ENCODE data around the gene SMPD4. TPM values are rescaled to one million over a fixed set of nuclear protein-coding genes. Genes with fewer than 3 reads are reported as not detected.

SMPD4 gene
- total RNA-seq, 1 experiment from 2014 or later: 95.8 TPM

DNA sequence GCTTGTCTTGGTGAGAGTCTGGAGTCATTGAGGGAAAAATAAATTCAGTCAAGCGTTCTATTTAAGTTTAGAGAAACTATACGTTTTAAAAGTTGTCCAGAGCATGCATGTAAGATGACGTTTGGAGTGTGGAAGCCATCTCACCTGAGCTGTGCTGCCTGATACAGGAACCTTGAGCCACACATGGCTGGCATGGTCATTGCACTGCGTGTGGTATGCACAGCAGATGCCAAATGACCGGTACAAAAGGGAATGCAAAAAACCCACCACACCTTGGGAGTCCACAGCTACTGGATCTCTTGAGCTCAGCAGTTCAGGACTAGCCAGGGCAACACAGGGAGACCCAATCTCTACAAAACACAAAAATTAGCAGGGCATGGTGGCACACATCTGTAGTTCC is 5.0 kb upstream of the SMPD4 start:
- H3K27me3 Mint-ChIP-seq (ENCODE audit: low read depth): no peaks in the 10 kb centered on the region
- no peak for TF ChIP-seq FOXK1 (CRISPR knock-in tag; IDR thresholded peaks at IDR 0.05)
- TF ChIP-seq, protein P1, sequence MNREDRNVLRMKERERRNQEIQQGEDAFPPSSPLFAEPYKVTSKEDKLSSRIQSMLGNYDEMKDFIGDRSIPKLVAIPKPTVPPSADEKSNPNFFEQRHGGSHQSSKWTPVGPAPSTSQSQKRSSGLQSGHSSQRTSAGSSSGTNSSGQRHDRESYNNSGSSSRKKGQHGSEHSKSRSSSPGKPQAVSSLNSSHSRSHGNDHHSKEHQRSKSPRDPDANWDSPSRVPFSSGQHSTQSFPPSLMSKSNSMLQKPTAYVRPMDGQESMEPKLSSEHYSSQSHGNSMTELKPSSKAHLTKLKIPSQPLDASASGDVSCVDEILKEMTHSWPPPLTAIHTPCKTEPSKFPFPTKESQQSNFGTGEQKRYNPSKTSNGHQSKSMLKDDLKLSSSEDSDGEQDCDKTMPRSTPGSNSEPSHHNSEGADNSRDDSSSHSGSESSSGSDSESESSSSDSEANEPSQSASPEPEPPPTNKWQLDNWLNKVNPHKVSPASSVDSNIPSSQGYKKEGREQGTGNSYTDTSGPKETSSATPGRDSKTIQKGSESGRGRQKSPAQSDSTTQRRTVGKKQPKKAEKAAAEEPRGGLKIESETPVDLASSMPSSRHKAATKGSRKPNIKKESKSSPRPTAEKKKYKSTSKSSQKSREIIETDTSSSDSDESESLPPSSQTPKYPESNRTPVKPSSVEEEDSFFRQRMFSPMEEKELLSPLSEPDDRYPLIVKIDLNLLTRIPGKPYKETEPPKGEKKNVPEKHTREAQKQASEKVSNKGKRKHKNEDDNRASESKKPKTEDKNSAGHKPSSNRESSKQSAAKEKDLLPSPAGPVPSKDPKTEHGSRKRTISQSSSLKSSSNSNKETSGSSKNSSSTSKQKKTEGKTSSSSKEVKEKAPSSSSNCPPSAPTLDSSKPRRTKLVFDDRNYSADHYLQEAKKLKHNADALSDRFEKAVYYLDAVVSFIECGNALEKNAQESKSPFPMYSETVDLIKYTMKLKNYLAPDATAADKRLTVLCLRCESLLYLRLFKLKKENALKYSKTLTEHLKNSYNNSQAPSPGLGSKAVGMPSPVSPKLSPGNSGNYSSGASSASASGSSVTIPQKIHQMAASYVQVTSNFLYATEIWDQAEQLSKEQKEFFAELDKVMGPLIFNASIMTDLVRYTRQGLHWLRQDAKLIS (CRISPR knock-in tag; IDR thresholded peaks at IDR 0.05; ENCODE audit: borderline replicate concordance): no peak
- TF ChIP-seq, protein P2, sequence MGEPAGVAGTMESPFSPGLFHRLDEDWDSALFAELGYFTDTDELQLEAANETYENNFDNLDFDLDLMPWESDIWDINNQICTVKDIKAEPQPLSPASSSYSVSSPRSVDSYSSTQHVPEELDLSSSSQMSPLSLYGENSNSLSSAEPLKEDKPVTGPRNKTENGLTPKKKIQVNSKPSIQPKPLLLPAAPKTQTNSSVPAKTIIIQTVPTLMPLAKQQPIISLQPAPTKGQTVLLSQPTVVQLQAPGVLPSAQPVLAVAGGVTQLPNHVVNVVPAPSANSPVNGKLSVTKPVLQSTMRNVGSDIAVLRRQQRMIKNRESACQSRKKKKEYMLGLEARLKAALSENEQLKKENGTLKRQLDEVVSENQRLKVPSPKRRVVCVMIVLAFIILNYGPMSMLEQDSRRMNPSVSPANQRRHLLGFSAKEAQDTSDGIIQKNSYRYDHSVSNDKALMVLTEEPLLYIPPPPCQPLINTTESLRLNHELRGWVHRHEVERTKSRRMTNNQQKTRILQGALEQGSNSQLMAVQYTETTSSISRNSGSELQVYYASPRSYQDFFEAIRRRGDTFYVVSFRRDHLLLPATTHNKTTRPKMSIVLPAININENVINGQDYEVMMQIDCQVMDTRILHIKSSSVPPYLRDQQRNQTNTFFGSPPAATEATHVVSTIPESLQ (CRISPR knock-in tag; IDR thresholded peaks at IDR 0.05): no peak
- TF ChIP-seq, protein P3, sequence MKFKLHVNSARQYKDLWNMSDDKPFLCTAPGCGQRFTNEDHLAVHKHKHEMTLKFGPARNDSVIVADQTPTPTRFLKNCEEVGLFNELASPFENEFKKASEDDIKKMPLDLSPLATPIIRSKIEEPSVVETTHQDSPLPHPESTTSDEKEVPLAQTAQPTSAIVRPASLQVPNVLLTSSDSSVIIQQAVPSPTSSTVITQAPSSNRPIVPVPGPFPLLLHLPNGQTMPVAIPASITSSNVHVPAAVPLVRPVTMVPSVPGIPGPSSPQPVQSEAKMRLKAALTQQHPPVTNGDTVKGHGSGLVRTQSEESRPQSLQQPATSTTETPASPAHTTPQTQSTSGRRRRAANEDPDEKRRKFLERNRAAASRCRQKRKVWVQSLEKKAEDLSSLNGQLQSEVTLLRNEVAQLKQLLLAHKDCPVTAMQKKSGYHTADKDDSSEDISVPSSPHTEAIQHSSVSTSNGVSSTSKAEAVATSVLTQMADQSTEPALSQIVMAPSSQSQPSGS (CRISPR knock-in tag; IDR thresholded peaks at IDR 0.05; ENCODE audit: borderline replicate concordance, low read depth): no peak
- TF ChIP-seq ZNF423 (CRISPR knock-in tag; IDR thresholded peaks at IDR 0.05): no peak
- TF ChIP-seq, protein P4, sequence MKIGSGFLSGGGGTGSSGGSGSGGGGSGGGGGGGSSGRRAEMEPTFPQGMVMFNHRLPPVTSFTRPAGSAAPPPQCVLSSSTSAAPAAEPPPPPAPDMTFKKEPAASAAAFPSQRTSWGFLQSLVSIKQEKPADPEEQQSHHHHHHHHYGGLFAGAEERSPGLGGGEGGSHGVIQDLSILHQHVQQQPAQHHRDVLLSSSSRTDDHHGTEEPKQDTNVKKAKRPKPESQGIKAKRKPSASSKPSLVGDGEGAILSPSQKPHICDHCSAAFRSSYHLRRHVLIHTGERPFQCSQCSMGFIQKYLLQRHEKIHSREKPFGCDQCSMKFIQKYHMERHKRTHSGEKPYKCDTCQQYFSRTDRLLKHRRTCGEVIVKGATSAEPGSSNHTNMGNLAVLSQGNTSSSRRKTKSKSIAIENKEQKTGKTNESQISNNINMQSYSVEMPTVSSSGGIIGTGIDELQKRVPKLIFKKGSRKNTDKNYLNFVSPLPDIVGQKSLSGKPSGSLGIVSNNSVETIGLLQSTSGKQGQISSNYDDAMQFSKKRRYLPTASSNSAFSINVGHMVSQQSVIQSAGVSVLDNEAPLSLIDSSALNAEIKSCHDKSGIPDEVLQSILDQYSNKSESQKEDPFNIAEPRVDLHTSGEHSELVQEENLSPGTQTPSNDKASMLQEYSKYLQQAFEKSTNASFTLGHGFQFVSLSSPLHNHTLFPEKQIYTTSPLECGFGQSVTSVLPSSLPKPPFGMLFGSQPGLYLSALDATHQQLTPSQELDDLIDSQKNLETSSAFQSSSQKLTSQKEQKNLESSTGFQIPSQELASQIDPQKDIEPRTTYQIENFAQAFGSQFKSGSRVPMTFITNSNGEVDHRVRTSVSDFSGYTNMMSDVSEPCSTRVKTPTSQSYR (CRISPR knock-in tag; IDR thresholded peaks at IDR 0.05): no peak
- TF ChIP-seq, protein P5, sequence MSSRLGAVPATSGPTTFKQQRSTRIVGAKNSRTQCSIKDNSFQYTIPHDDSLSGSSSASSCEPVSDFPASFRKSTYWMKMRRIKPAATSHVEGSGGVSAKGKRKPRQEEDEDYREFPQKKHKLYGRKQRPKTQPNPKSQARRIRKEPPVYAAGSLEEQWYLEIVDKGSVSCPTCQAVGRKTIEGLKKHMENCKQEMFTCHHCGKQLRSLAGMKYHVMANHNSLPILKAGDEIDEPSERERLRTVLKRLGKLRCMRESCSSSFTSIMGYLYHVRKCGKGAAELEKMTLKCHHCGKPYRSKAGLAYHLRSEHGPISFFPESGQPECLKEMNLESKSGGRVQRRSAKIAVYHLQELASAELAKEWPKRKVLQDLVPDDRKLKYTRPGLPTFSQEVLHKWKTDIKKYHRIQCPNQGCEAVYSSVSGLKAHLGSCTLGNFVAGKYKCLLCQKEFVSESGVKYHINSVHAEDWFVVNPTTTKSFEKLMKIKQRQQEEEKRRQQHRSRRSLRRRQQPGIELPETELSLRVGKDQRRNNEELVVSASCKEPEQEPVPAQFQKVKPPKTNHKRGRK (CRISPR knock-in tag; IDR thresholded peaks at IDR 0.05; ENCODE audit: borderline replicate concordance): no peak
- TF ChIP-seq, protein P6, sequence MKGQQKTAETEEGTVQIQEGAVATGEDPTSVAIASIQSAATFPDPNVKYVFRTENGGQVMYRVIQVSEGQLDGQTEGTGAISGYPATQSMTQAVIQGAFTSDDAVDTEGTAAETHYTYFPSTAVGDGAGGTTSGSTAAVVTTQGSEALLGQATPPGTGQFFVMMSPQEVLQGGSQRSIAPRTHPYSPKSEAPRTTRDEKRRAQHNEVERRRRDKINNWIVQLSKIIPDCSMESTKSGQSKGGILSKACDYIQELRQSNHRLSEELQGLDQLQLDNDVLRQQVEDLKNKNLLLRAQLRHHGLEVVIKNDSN (CRISPR knock-in tag; IDR thresholded peaks at IDR 0.05): no peak
- no peak for TF ChIP-seq GRHL2 (CRISPR knock-in tag; IDR thresholded peaks at IDR 0.05; ENCODE audit: insufficient replicate concordance, severe bottlenecking)
- TF ChIP-seq, protein P7, sequence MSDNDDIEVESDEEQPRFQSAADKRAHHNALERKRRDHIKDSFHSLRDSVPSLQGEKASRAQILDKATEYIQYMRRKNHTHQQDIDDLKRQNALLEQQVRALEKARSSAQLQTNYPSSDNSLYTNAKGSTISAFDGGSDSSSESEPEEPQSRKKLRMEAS (CRISPR knock-in tag; IDR thresholded peaks at IDR 0.05): no peak
- TF ChIP-seq NR2C2 (CRISPR knock-in tag; IDR thresholded peaks at IDR 0.05): no peak
- TF ChIP-seq PRRX2 (CRISPR knock-in tag; IDR thresholded peaks at IDR 0.05): no peak
- TF ChIP-seq GTF2I (CRISPR knock-in tag; conservative IDR thresholded peaks at IDR 0.05): no peak
- no peak overlapping the region for H3K4me3 Mint-ChIP-seq
- ATAC-seq (no peak), DNase-seq (ENCODE audit: low spot score) (no peak)
- H3K27ac Mint-ChIP-seq: no peak overlapping the region
- H3K36me3 Mint-ChIP-seq: no peaks in the 10 kb centered on the region
- no peaks in the 10 kb centered on the region for H3K9me3 Mint-ChIP-seq
- H3K4me1 Mint-ChIP-seq: peaks cover 7% of the 10 kb centered on the region
- ChIA-PET CTCF (no interaction called here), POLR2A (no interaction called here)

Data from WTC11 (cell line).